ENCODE measurements around the gene BCAS4. TPM values are rescaled to one million over a fixed set of nuclear protein-coding genes. Genes with fewer than 3 reads are reported as not detected.

The BCAS4 gene
- total and polyA plus RNA-seq, 4 donors = 4.3 to 5.7 (median 5.0) TPM

DNA sequence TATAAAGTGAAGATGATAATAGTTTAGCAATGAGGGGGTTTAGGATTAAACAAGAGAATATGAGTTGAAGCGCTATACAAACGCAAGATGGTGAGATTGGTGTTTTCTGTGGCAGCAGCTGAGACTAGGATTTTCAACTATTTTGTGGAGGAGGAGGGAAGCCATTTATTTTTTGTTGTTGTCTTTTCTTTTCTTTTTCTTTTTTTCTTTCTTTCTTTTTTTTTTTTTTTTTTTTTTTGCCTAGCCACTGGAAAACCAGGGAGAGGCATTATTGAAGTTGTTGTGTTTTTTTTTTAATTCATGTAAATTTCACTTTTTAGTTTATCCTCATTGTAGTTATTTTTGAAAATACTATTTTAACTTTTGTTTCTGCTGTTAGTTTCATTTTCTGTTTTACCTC, 47.6 kb upstream of the BCAS4 start:
- Histone ChIP-seq H3K27me3 (ENCODE audit: control insufficient read depth in 3 of 3, insufficient read depth in 3 of 3, low read length in 2 of 3) (no peaks in the 10 kb centered on the region), H3K4me1 (ENCODE audit: control insufficient read depth in 5 of 5, insufficient read depth in 5 of 5, low read length in 5 of 5) (peaks cover 0 to 15% (median 0%) of the 10 kb centered on the region in 5 donors), H3K9me3 (ENCODE audit: control insufficient read depth in 4 of 4, insufficient read depth in 3 of 4, low read length in 3 of 4) (no peaks in the 10 kb centered on the region), H3K36me3 (ENCODE audit: control insufficient read depth in 4 of 4, insufficient read depth in 4 of 4, low read length in 4 of 4) (peaks cover 0 to 4% (median 0%) of the 10 kb centered on the region in 4 donors), H3K4me3 (no peak overlapping the region), H3K27ac (ENCODE audit: low read depth in 1 of 2, low read length in 1 of 2) (no peak overlapping the region), H3K9ac (ENCODE audit: insufficient read depth in 1 of 2, low read length in 2 of 2) (no peak overlapping the region)
- WGBS, 2 donors = 93 to 94% methylated on average over 2 of the region's 2 CpGs
- no peak for ATAC-seq (ENCODE audit: insufficient read depth, low FRiP score)
- TF ChIP-seq, protein P1, sequence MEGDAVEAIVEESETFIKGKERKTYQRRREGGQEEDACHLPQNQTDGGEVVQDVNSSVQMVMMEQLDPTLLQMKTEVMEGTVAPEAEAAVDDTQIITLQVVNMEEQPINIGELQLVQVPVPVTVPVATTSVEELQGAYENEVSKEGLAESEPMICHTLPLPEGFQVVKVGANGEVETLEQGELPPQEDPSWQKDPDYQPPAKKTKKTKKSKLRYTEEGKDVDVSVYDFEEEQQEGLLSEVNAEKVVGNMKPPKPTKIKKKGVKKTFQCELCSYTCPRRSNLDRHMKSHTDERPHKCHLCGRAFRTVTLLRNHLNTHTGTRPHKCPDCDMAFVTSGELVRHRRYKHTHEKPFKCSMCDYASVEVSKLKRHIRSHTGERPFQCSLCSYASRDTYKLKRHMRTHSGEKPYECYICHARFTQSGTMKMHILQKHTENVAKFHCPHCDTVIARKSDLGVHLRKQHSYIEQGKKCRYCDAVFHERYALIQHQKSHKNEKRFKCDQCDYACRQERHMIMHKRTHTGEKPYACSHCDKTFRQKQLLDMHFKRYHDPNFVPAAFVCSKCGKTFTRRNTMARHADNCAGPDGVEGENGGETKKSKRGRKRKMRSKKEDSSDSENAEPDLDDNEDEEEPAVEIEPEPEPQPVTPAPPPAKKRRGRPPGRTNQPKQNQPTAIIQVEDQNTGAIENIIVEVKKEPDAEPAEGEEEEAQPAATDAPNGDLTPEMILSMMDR (IDR thresholded peaks at IDR 0.05; ENCODE audit: control extremely low read depth, extremely low read depth) = no peak
- DNase-seq = no peak

DNA sequence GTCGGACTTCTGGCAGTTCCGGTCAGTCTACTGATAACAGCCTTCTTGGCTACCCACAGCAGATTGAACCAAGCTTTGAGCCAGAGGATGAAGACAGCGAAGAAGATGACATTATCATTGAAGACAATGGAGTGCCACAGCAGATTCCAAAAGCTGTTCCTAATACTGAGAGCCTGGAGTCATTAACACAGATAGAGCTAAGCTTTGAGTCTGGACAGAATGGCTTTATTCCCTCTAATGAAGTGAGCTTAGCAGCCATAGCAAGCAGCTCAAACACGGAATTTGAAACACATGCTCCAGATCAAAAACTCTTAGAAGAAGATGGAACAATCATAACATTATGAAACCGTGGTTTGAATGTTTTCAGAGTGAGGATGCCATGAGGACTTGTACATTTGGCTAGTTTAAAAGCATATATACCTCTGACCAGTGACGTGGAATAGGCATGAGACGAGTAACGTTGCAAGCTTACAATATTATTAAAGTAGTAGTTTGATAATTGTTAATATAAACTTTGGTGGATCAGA, 44.7 kb upstream of the BCAS4 start:
- peaks cover 0 to 4% (median 0%) of the 10 kb centered on the region in 4 donors for H3K36me3 ChIP-seq (ENCODE audit: control insufficient read depth in 4 of 4, insufficient read depth in 4 of 4, low read length in 4 of 4)
- no peak overlapping the region for H3K4me3 ChIP-seq
- H3K9me3 ChIP-seq (ENCODE audit: control insufficient read depth in 4 of 4, insufficient read depth in 3 of 4, low read length in 3 of 4) = no peaks in the 10 kb centered on the region
- DNase-seq (no peak), ATAC-seq (ENCODE audit: insufficient read depth, low FRiP score) (no peak)
- H3K27me3 ChIP-seq (ENCODE audit: control insufficient read depth in 3 of 3, insufficient read depth in 3 of 3, low read length in 2 of 3) = no peaks in the 10 kb centered on the region
- H3K9ac ChIP-seq (ENCODE audit: insufficient read depth in 1 of 2, low read length in 2 of 2) = no peak overlapping the region
- peaks cover 0 to 6% (median 0%) of the 10 kb centered on the region in 5 donors for H3K4me1 ChIP-seq (ENCODE audit: control insufficient read depth in 5 of 5, insufficient read depth in 5 of 5, low read length in 5 of 5)
- TF ChIP-seq, protein P1 (IDR thresholded peaks at IDR 0.05; ENCODE audit: control extremely low read depth, extremely low read depth) = no peak
- WGBS, 2 donors = 78 to 84% methylated on average over 8 of the region's 8 CpGs
- no peak overlapping the region for H3K27ac ChIP-seq (ENCODE audit: low read depth in 1 of 2, low read length in 1 of 2)

DNA sequence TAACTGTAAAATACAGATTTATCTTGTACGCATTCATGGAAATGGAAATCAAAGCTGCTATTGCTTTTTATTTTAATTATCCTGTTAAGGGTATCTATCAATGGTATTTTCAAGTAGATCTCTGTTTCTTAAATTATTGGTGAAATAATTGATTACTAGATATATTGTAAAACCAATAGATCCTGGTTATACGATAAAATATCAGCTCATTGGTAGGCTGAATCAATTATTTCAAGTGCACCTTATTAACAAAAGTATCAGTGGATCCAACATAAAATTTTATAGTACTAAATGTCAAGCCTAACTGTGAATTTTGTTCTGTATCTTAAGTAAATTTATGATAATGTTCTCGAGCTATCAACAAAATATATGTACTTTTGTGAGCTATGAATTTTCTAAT, 41.7 kb upstream of the BCAS4 start:
- Histone ChIP-seq H3K9ac (ENCODE audit: insufficient read depth in 1 of 2, low read length in 2 of 2) (no peak overlapping the region), H3K9me3 (ENCODE audit: control insufficient read depth in 4 of 4, insufficient read depth in 3 of 4, low read length in 3 of 4) (no peaks in the 10 kb centered on the region), H3K36me3 (ENCODE audit: control insufficient read depth in 4 of 4, insufficient read depth in 4 of 4, low read length in 4 of 4) (peaks cover 0 to 4% (median 0%) of the 10 kb centered on the region in 4 donors), H3K4me1 (ENCODE audit: control insufficient read depth in 5 of 5, insufficient read depth in 5 of 5, low read length in 5 of 5) (no peaks in the 10 kb centered on the region), H3K27ac (ENCODE audit: low read depth in 1 of 2, low read length in 1 of 2) (no peak overlapping the region), H3K4me3 (no peak overlapping the region), H3K27me3 (ENCODE audit: control insufficient read depth in 3 of 3, insufficient read depth in 3 of 3, low read length in 2 of 3) (no peaks in the 10 kb centered on the region)
- ATAC-seq (ENCODE audit: insufficient read depth, low FRiP score) (no peak), DNase-seq (no peak)
- TF ChIP-seq, protein P1 (IDR thresholded peaks at IDR 0.05; ENCODE audit: control extremely low read depth, extremely low read depth) = no peak
- WGBS, 2 donors = 96 to 100% methylated on average over 3 of the region's 3 CpGs

DNA sequence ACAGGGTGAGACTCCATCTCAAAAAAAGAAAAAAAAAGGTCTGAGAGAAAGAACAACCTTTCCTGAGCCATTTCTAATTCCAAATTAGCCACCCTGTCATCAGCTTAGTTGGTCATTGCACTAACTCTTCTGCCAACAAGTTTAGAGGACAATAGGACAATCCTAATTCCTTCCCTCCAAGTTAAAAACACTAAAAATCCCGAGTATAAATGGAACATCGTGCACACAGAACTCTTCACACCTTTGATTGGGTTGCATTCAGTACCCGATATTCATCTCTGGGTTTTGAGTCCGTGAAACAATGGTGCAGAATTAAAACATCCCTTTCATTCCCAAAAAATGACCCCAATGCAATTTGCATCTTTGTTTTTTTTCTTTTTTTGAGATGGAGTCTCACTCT, 40.4 kb upstream of the BCAS4 start:
- WGBS, 2 donors = 94 to 96% methylated on average over 4 of the region's 4 CpGs
- Histone ChIP-seq H3K4me1 (ENCODE audit: control insufficient read depth in 5 of 5, insufficient read depth in 5 of 5, low read length in 5 of 5) (no peaks in the 10 kb centered on the region), H3K9ac (ENCODE audit: insufficient read depth in 1 of 2, low read length in 2 of 2) (no peak overlapping the region), H3K27me3 (ENCODE audit: control insufficient read depth in 3 of 3, insufficient read depth in 3 of 3, low read length in 2 of 3) (no peaks in the 10 kb centered on the region), H3K27ac (ENCODE audit: low read depth in 1 of 2, low read length in 1 of 2) (no peak overlapping the region), H3K36me3 (ENCODE audit: control insufficient read depth in 4 of 4, insufficient read depth in 4 of 4, low read length in 4 of 4) (peaks cover 0 to 4% (median 0%) of the 10 kb centered on the region in 4 donors), H3K4me3 (no peak overlapping the region), H3K9me3 (ENCODE audit: control insufficient read depth in 4 of 4, insufficient read depth in 3 of 4, low read length in 3 of 4) (no peaks in the 10 kb centered on the region)
- TF ChIP-seq, protein P1 (IDR thresholded peaks at IDR 0.05; ENCODE audit: control extremely low read depth, extremely low read depth) = no peak
- no peak for DNase-seq
- ATAC-seq (ENCODE audit: insufficient read depth, low FRiP score) = no peak
